NCI-H1417 (cell line): ENCODE measurements around the gene GLIS1.

Experiments used
- DNase-seq, 3 experiments: peaks; one replicate each; lab custom pipeline; 2025; lab: John Stamatoyannopoulos, UW

The GLIS1 gene

DNA sequence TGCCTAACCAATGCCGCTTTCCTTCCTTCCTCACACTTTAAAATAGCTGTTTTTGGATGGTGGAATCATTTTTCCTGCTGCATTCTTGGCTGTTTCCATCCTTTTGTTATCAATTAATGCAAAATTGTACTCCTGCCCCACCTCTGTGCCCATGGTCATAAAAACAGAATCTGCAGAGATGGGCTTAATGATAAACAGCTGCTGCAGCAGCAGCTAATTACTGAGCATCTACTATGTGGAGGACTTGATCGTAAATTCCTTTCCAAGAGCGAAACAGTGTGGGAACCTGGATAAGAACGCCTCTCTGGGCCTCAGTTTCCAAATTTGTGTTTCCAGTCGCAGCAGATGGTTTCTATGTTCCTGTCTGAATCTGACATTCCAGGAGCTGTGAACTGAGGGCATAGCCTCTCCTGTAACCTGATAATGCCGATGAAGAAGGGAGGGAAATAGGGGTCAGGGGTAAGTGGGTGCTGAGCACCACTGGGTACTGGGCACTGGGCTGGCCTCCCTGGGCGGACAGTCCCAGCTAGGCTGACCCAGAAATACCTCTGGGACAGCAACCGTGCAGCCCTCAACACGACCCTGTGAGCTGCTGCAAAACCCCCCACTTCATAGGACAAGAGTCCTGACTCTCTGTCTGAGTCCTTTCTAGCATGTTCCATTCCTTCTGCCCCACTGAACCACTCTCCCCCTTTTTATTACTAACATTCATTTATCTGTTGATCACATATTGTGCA, 158.1 kb downstream of the GLIS1 start:
- no peak for DNase-seq

DNA sequence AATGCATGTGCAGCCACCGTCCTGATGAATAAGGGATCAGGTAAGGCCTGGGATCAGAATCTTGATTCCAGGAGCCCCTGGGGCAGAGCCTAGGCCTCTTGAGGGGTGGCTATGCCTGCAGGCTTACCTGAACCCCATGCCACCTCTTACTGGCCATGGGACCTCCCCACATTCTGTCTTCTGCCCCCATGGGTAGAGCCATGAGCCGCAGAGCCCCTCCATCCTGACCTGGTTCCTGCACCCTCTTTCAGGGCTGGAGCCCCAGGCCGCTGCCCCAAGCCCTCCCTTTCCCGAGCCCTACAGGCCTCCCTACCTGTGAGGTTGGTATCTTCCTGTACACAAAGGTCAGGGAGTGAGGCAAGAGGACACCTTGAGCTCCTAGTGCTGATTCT, 159.0 kb downstream of the GLIS1 start:
- no peak for DNase-seq

- DNase-seq, result no peak
These were observed 159.5 kb downstream of the GLIS1 start for GRCh38 chr1:53579221-53580008.

GRCh38 chr1:53578358-53578757, 160.6 kb downstream of the GLIS1 start:
- no peak for DNase-seq

DNA sequence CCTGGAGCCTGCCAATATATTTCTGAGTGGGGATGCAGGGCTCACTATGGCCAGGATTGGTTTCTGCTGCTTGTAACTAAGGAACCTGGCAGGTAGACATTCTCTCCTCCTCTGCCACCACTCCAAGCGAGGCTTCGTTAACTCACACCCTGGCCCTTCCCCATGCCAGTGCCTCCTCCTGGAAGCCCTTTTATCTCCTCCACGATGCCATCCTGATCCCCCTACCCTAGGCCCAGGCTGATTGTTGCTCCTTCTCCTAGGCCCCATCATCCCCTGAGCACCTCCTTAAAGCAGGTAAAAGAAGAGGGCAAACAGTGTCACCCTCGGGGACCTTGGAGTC, 161.2 kb downstream of the GLIS1 start:
- DNase-seq, result no peak

GRCh38 chr1:53576866-53577760, 161.9 kb downstream of the GLIS1 start:
- no peak for DNase-seq

DNA sequence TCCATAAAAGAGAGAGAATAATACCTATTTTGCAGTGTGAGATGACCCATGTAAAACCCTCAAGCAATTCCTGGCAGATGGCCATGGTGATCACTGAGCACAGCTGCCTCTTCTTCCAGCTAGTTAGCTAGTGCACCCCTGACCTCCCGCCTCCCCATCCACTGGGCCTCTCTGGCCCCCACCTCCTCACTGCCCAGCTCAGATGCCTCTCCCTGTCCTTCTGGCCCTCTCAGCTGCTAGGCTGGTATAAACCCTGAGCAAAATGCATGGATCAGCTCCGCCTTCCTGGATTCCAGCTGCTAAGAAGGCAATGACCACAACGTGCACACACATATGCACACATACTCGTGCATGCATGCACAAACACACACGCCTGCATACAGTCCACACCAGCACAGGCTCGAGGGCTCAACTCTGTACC, 162.6 kb downstream of the GLIS1 start:
- peak in 1 of 3 experiments; percentile 22 for DNase-seq

GRCh38 chr1:53575955-53576320, 163.0 kb downstream of the GLIS1 start:
- no peak for DNase-seq

DNA sequence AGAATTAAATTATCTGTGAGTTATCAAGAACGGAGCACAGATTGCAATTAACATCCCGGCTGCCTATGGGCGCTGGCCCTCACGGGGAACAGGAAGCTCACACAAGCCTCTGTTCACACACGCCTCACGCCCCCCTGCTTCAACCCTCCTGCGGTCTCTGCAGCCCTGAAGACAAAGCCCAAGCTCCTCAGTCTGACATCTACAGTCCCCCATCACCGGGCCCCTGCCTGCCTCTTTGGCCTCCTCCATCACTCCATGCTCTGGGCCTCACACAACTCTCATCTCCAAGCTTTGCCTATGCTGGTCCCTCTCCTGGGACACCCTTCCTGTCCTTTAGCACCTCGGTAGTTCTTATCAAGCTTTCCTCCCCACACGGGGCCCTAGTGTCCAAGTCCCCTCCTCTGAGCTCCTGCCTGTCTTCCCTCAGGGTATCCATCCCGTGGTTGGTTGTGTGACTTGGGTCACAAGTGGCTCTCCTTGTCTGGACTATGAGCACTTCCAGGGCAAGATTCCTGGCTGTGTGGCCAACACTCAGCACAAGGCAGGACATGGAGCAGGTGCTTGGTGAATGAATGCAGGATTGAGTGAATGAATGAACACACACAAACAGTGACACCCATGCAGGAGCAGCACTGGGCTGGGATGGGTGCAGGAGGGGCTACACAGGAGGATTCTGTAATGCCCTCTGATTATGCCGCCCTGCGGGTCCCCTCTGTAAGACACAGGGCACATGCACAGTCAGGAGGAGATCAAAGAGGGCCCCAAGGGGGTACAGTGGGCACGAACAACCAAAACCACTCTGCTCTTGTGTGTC, 163.6 kb downstream of the GLIS1 start:
- DNase-seq, result no peak

DNA sequence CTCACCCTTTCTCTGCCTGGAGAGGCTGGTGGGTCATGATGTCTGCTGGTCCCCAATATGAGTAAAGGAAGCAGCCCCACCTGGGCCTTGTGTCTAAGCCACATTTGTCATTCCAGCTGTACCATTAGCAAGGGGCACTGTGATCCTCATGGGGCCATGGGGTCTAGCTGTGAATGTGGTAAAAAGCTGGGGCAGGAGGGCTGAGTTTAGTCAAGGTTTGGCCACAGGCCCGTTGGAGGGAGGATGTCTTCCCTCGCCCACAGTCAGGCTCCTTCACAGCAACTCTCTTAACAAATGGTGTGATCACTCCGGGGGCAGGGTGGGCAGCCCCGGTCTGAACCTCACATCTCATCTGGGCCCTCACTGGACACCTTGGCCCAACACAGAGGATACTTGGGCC, 164.3 kb downstream of the GLIS1 start:
- DNase-seq, result no peak

DNA sequence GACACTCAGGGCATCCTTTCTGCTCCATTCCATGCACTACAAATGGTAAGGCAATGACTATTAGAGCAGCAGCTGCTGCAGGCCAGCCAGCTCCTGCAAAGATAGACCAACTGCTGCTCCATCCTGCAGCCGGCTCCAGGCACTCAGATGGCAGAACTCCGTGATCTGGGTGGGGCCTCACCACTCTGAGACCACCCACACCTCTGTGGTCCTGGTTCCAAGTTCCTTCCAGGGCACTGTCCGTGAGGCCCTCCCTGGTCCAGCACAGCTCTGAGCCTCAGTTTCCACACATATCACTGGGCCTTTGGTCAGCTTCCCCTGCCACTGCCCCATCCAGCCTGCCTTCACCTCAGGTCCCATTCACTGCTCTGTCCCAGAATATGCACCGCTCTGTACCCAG, 165.0 kb downstream of the GLIS1 start:
- no peak for DNase-seq

- no peak for DNase-seq
These were observed 165.4 kb downstream of the GLIS1 start for GRCh38 chr1:53573522-53573921.

GRCh38 chr1:53572815-53573173, 166.2 kb downstream of the GLIS1 start:
- no peak for DNase-seq

DNA sequence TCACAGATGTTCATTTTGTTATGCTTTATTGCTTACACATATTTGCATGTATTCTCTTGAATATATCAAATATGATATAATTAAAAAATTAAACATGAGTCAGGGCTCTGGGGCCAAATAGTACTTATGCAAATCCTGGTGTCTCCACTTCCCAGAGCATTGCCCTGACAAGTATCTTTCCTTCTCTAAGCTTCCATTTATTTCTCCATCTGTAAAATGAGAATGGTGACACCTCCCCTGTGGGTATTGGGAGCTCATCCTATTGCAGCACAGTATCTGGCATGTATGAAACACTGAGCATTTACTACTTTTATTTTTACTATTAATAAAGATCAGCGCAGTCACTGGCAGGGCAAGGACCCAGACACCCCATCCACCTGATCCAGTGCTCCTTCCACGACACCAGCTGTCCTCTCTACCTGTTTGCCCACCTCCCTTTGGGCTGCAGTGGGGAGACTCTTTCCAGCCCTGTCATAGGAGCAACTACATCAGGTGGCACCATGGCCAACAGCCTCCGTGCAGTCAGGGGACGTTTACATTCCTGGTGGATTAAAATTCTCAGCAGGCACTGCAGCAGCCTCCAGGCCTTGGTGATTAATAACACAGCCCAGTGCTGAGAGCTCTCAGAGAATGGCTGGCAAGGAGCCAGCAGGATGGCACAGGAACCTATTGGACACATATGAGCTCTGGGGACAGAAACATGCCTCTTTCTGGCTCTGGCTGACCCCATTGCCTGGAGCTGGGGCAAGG, 166.7 kb downstream of the GLIS1 start:
- peak; percentile 77 to 92 (median 79) for DNase-seq

DNA sequence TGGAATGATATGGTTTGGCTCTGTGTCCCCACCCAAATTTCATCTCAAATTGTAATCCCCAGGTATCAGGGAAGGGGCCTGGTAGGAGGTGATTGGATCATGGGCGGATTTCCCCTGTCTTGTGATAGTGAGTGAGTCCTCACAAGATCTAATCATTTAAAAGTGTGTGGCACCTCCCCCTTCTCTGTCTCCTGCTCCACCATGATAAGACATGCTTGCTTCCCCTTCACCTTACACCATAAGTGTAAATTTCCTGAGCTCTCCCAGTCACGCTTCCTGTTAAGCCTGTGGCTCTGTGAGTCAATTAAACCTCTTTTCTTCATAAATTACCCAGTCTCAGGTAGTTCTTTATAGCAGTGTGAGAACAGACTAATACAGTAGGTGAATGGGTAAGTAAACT, 170.4 kb downstream of the GLIS1 start:
- no peak for DNase-seq

DNA sequence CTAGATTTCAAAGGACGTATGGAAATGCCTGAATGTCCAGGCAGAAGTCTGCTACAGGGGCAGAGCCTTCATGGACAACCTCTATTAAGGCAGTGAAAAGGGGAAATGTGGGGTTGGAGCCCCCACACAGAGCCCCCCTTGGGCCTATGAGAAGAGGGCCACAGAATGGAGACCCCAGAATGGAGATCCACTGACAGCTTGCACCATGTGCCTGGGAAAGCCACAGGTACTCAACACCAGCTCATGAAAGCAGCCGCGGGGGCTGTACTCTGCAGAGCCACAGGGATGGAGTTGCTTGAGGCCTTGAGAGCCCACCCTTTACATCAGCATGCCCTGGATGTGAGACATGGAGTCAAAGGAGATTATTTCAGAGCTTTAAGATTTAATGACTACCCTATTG, 171.1 kb downstream of the GLIS1 start:
- no peak for DNase-seq

GRCh38 chr1:53567450-53567849, 171.5 kb downstream of the GLIS1 start:
- DNase-seq, result no peak

DNA sequence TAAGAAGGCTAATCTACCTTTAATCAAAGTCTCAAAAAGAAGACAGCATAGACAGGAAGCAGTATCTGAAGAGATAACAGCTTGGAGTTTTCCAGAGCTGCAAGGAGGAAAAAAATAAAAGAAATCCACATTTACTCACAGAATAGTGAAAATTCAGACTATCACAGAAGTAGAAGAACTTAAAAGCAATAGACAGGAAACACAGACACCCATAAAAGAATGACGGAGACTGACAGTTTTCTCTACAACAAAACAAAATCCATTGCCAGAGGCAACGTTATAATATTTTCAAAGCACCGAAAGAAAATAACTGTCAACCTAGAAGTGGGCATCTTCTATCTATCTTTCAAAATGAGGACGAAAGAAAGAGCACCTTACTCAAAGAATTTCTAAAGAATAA, 175.4 kb downstream of the GLIS1 start:
- no peak for DNase-seq

GRCh38 chr1:53562981-53563379, 176.0 kb downstream of the GLIS1 start:
- no peak for DNase-seq

DNA sequence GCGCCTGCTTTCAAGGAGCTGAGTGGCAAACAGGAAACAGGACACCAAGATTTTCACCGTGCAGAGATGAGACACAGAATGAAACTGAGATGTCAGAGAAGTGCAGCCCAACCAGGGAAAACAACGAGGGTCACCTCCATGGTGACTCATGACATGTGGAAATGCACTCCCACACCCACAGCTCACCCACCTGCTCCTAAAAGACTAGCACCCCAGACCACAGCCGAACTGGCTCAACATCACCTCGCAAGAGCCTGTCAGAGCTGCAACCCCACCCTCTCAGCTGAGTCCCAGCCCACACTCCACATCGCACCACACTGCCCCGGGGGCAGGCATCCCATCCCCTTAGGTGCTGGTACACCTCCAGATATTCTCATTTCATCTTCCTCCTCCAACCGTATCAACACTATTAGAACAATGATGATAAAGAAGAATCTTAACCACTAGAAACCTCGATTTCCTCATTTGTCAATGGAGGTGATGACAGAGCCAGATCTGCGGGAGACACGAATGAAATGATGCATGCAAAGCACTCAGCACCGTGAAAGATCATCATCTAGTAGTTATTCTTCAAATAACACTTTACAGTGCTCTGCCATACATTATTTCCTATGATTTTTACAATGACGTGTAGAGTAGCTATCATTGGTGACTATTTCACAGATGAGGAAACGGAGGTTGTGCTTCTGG, 176.5 kb downstream of the GLIS1 start:
- peak in 1 of 3 experiments; percentile 27 for DNase-seq
